Left ventricle myocardium inferior (tissue), 1 donor: ENCODE results near the gene NCLN. TPM values are rescaled to one million over a fixed set of nuclear protein-coding genes. Genes with fewer than 3 reads are reported as not detected.

Experiments
- DNase-seq: peaks from one replicate; pipeline ENCODE4 v3.0.0-alpha.2; 2020
- H3K27ac ChIP-seq: fragments of 200-600 bp; replicated peaks from 2 replicates; pipeline ENCODE4 v1.8.0; 2021
- H3K27me3 ChIP-seq: fragments of 200-600 bp; 2 replicates; pipeline ENCODE4 v1.8.0; 2021; ENCODE audit warnings: low read depth
- H3K36me3 ChIP-seq: fragments of 200-600 bp; 2 replicates; pipeline ENCODE4 v1.8.0; 2021
- H3K4me1 ChIP-seq: fragments of 200-600 bp; 2 replicates; pipeline ENCODE4 v1.8.0; 2021
- H3K4me3 ChIP-seq: fragments of 200-600 bp; 2 replicates; pipeline ENCODE4 v1.8.0; 2021; ENCODE audit warnings: mild to moderate bottlenecking, moderate library complexity
- H3K9me3 ChIP-seq: fragments of 200-600 bp; replicated peaks from 2 replicates; pipeline ENCODE4 v1.8.0; 2021
- CTCF ChIP-seq: fragments of 200-600 bp; IDR thresholded peaks from 2 replicates; pipeline ENCODE4 v1.8.0; 2021; ENCODE audit warnings: antibody characterized with exemption, mild to moderate bottlenecking, borderline replicate concordance
- intact Hi-C: fragments of 100-400 bp; cut with micrococcal nuclease; formaldehyde crosslinking; loops from one replicate; pipeline ENCODE4 v1.11.0; 2022
- total RNA-seq: library from RNA; stranded (reverse); fragmentation: NEBNext Ultra II Directional; extraction: Animal tissue kit (Norgen Biotek cat#: 25700); gene quantifications from one replicate; pipeline ENCODE4 v1.2.1, GENCODE V29; 2021
- donor health status: DM: no; HTN: yes; CAD: no; lungs with severe emphysema.

NCLN gene
- total RNA-seq, 1 donor from 2014 or later: 28.3 TPM

- DNase-seq: no peak
- TF ChIP-seq CTCF: no peak
- Histone ChIP-seq H3K27me3 (no peaks in the 10 kb centered on the region), H3K4me3 (no peak overlapping the region), H3K4me1 (no peaks in the 10 kb centered on the region), H3K27ac (no peak overlapping the region), H3K36me3 (peaks cover 47% of the 10 kb centered on the region), H3K9me3 (no peaks in the 10 kb centered on the region)
- intact Hi-C loops: no loop called here
These were observed 21.9 kb downstream of the NCLN start for GRCh38 chr19:3207461-3208242.

- Histone ChIP-seq H3K27ac (no peak overlapping the region), H3K9me3 (no peaks in the 10 kb centered on the region), H3K27me3 (no peaks in the 10 kb centered on the region), H3K36me3 (peaks cover 47% of the 10 kb centered on the region), H3K4me1 (no peaks in the 10 kb centered on the region), H3K4me3 (no peak overlapping the region)
- DNase-seq: no peak
- no peak for TF ChIP-seq CTCF
- intact Hi-C loops: no loop called here
These were observed 22.8 kb downstream of the NCLN start for GRCh38 chr19:3208317-3209207.

- peak; percentile 46 for DNase-seq
- TF ChIP-seq CTCF: peak; percentile 69
- H3K4me3 ChIP-seq: no peak overlapping the region
These were observed 24.8 kb downstream of the NCLN start for GRCh38 chr19:3210347-3211017.

GRCh38 chr19:3211191-3211590 lies 25.5 kb downstream of the NCLN start:
- no peak for TF ChIP-seq CTCF
- Histone ChIP-seq H3K4me1 (no peaks in the 10 kb centered on the region), H3K9me3 (no peaks in the 10 kb centered on the region), H3K27me3 (no peaks in the 10 kb centered on the region), H3K36me3 (peaks cover 23% of the 10 kb centered on the region), H3K27ac (no peak overlapping the region), H3K4me3 (no peak overlapping the region)
- DNase-seq: no peak
- intact Hi-C loops: no loop called here

More at GRCh38 chr19:3210347-3211017, 24.8 kb downstream of the NCLN start:
- peaks cover 31% of the 10 kb centered on the region for H3K36me3 ChIP-seq
- no peak overlapping the region for H3K27ac ChIP-seq
- no peaks in the 10 kb centered on the region for H3K4me1 ChIP-seq
- no peaks in the 10 kb centered on the region for H3K27me3 ChIP-seq
- no peaks in the 10 kb centered on the region for H3K9me3 ChIP-seq
- intact Hi-C loops: no loop called here

GRCh38 chr19:3213159-3213558 lies 27.4 kb downstream of the NCLN start:
- H3K4me3 ChIP-seq: no peak overlapping the region
- intact Hi-C loops: no loop called here
- H3K9me3 ChIP-seq: no peaks in the 10 kb centered on the region
- no peak for TF ChIP-seq CTCF
- no peaks in the 10 kb centered on the region for H3K4me1 ChIP-seq
- H3K36me3 ChIP-seq: peaks cover 4% of the 10 kb centered on the region
- H3K27me3 ChIP-seq: peaks cover 3% of the 10 kb centered on the region
- no peak for DNase-seq
- no peak overlapping the region for H3K27ac ChIP-seq
